Testis (tissue), 2 donors: ENCODE results near the gene WNK2.

Experiments
- CTCF ChIP-seq, 3 experiments: fragments of 450-650 bp in 2 of 3; fragments of 200-600 bp in 1 of 3; sonication (generic) in 1 of 3; IDR thresholded peaks; one replicate each; pipeline ENCODE4 v1.5.1; 2016 to 2019; ENCODE audit warnings: antibody characterized with exemption in 3 of 3, mild to moderate bottlenecking in 2 of 3, moderate library complexity in 1 of 3
- POLR2A ChIP-seq: fragments of 450-650 bp; IDR thresholded peaks from one replicate; pipeline ENCODE4 v1.6.1; 2017; ENCODE audit warnings: antibody characterized with exemption, mild to moderate bottlenecking, moderate library complexity

GRCh38 chr9:93324191-93324834 lies 140.4 kb downstream of the WNK2 start:
- no peak for TF ChIP-seq CTCF (IDR thresholded peaks at IDR 0.05)
- no peak for TF ChIP-seq POLR2A
